ENCODE measurements around the gene CSKMT.

DNA sequence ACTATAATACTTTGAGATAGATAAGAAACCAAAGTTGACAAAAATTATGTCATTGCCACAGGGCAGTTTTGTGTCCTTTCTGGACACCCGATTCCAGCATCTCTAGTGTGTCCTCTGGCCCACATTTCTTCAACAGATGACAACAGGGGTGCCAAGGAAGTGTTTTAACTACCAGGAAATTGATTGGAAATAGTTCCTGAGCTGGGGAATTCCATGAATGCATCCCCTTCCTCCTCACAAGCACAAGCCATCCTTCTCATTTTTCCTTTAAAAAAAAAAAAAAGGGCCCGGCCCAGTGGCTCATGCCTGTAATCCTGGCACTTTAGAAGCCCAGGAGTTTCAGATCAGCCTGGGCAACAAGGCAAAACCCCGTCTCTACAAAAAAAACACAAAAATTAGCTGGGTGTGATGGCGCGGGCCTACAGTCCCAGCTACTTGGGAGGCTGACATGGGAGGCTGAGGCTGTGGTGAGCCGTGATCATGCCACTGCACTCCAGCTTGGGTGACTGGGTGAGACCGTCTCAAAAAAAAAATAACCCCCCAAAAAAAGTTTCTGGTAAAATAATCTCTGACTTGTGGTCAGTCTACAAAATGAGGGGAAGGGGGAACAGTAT lies 42.5 kb upstream of the CSKMT start:
- TF ChIP-seq POLR2A (IDR thresholded peaks at IDR 0.05; ENCODE audit: low read depth, low read length), result no peak
- TF ChIP-seq POLR2AphosphoS5 (IDR thresholded peaks at IDR 0.05; ENCODE audit: low read length), result no peak
- TF ChIP-seq ZZZ3 (IDR thresholded peaks at IDR 0.05; ENCODE audit: control insufficient read depth, insufficient read length, low read depth), result no peak
- TF ChIP-seq, protein P1, sequence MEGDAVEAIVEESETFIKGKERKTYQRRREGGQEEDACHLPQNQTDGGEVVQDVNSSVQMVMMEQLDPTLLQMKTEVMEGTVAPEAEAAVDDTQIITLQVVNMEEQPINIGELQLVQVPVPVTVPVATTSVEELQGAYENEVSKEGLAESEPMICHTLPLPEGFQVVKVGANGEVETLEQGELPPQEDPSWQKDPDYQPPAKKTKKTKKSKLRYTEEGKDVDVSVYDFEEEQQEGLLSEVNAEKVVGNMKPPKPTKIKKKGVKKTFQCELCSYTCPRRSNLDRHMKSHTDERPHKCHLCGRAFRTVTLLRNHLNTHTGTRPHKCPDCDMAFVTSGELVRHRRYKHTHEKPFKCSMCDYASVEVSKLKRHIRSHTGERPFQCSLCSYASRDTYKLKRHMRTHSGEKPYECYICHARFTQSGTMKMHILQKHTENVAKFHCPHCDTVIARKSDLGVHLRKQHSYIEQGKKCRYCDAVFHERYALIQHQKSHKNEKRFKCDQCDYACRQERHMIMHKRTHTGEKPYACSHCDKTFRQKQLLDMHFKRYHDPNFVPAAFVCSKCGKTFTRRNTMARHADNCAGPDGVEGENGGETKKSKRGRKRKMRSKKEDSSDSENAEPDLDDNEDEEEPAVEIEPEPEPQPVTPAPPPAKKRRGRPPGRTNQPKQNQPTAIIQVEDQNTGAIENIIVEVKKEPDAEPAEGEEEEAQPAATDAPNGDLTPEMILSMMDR (IDR thresholded peaks at IDR 0.05 in 2 of 3, conservative IDR thresholded peaks at IDR 0.05 in 1 of 3; ENCODE audit: control insufficient read depth in 2 of 3, extremely low read depth in 1 of 3, insufficient read depth in 1 of 3, low read depth in 3 of 3, low read length in 3 of 3), result no peak
- TF ChIP-seq NFYB (IDR thresholded peaks at IDR 0.05; ENCODE audit: insufficient read depth, low read depth, low read length), result no peak
- TF ChIP-seq RBBP5 (conservative IDR thresholded peaks at IDR 0.05), result no peak
- no peak for TF ChIP-seq SIN3A (IDR thresholded peaks at IDR 0.05; ENCODE audit: low read depth, low read length)
- no peak for TF ChIP-seq HCFC1 (IDR thresholded peaks at IDR 0.05; ENCODE audit: low read length)
- TF ChIP-seq KAT2A (conservative IDR thresholded peaks at IDR 0.05; ENCODE audit: control insufficient read depth, low read depth, low read length), result no peak
- TF ChIP-seq, protein P2, sequence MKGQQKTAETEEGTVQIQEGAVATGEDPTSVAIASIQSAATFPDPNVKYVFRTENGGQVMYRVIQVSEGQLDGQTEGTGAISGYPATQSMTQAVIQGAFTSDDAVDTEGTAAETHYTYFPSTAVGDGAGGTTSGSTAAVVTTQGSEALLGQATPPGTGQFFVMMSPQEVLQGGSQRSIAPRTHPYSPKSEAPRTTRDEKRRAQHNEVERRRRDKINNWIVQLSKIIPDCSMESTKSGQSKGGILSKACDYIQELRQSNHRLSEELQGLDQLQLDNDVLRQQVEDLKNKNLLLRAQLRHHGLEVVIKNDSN (IDR thresholded peaks at IDR 0.05; ENCODE audit: borderline replicate concordance, extremely low read length, insufficient read depth, low read depth, low read length), result no peak
- TF ChIP-seq, protein P3, sequence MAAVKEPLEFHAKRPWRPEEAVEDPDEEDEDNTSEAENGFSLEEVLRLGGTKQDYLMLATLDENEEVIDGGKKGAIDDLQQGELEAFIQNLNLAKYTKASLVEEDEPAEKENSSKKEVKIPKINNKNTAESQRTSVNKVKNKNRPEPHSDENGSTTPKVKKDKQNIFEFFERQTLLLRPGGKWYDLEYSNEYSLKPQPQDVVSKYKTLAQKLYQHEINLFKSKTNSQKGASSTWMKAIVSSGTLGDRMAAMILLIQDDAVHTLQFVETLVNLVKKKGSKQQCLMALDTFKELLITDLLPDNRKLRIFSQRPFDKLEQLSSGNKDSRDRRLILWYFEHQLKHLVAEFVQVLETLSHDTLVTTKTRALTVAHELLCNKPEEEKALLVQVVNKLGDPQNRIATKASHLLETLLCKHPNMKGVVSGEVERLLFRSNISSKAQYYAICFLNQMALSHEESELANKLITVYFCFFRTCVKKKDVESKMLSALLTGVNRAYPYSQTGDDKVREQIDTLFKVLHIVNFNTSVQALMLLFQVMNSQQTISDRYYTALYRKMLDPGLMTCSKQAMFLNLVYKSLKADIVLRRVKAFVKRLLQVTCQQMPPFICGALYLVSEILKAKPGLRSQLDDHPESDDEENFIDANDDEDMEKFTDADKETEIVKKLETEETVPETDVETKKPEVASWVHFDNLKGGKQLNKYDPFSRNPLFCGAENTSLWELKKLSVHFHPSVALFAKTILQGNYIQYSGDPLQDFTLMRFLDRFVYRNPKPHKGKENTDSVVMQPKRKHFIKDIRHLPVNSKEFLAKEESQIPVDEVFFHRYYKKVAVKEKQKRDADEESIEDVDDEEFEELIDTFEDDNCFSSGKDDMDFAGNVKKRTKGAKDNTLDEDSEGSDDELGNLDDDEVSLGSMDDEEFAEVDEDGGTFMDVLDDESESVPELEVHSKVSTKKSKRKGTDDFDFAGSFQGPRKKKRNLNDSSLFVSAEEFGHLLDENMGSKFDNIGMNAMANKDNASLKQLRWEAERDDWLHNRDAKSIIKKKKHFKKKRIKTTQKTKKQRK (IDR thresholded peaks at IDR 0.05; ENCODE audit: low read depth, low read length), result no peak
- no peak for TF ChIP-seq MTA3 (IDR thresholded peaks at IDR 0.05; ENCODE audit: borderline replicate concordance, low read length)
